ENCODE measurements around the gene KRTDAP.

Gene KRTDAP

DNA sequence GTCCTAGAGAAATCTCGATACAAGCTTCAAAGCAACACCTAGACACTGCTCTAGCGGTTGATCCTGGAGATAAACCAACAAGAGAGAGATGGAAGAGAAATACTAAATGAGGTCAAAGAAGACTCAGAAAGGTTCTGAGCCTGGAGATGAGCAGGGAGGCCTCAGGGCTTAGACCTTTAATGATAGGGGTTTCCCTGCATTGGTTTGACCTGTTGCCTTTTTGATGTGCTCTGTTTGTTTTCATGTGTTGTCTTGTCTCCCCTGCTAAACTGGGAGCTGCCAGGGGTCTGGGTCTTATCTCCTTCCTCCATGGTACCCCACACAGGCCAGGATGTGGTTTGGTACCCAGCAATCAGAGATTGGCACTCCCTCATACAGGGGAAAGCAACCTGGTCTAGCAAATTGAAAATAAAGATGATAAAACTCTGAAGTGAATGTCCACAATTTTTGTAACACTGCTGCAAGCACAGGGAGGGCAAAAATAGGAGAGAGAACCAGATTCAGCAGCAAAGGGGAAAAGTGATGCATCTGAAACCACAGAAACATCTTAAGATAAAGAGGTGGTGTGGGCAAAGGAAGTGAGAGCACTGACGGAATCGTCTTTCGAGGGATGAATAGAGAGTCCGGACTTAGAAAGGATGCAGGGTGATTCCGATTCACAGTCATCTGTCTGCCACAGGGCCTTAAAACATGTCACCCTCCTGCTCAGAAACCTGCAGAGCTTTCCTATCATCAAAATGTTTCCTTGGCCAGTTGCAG, 38.7 kb downstream of the KRTDAP start:
- DNase-seq (ENCODE audit: low read depth) = peak; percentile 12

DNA sequence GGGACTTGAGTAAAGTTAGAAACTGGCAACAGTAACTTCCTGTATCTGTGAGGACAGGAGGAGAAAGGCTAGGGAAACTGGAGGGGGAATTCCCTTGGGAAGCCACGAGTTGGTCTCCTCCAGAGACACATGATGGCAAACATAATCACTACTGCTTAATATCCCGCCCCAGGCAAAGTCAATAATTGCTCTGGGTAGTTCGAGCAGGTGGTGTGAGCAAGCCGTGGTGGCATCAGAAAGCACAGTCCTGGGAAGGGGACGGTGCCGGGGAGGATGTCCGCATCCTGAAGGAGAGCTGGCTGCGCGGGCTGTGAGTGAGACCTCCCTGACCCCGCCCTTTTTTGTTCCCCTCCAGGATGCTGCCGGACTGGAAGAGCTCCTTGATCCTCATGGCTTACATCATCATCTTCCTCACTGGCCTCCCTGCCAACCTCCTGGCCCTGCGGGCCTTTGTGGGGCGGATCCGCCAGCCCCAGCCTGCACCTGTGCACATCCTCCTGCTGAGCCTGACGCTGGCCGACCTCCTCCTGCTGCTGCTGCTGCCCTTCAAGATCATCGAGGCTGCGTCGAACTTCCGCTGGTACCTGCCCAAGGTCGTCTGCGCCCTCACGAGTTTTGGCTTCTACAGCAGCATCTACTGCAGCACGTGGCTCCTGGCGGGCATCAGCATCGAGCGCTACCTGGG, 40.8 kb downstream of the KRTDAP start:
- DNase-seq (ENCODE audit: low read depth) = no peak

GRCh38 chr19:35447606-35448469, 42.4 kb downstream of the KRTDAP start, which contains the start of gene FFAR2:
FFAR2 (plus strand) TSS chr19:35448257; CDS start chr19:35449715, 1,458 bp downstream.
- no peak for DNase-seq (ENCODE audit: low read depth)

DNA sequence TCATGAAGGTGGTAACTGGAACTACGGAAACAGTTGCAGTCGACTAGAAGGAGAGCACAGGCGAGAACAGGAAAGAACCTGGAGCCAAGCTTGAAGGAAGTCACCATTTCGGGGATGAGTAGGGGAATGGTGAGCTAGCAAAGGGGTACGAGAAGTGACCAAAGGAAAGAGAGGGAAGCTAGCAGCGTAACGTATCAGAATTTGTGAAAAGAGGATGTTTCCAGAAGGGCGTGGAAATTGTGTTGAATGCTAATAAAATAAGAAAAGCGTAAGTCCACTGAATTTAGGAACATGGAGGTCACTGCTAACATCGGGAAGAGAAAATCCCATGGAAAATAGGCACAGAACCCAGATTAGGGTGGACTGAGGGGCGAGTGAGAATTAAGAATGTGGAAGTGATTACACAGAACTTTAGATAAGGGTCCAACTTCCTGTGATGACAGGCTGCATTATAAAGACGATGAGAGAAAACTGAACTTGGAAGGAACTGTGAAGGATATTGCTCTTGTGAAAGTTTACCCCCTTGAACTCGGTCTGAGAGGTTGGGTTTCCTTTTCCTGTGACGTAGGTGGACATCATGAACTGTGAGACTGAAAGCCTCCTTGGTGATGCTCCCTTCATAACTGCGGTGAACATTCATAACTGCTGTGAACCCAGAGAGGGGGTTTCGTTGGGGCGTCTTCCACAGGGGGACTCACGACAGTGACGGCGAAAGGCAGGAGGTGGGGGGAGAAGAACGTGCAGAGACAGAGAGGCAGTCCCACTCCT, 44.3 kb downstream of the KRTDAP start:
- no peak for DNase-seq (ENCODE audit: low read depth)

DNA sequence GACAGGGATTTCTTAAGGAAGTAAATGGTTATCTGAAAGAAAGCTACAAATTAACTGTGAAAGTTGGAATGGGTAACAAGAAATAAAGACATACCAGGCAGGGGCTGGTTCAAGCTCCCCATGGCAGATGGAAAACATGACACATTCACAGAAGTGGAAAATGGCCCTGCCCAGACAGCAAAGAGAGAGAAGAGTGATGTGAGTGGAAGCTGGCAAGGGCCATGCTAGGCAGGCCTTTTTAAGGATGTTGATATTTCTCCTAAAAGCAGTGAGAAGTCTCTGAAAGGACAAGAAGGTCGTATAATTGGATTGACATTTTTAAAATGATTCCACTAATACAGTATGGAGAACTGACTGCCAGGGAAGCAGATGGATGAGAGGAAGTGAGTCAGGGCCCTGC, 45.5 kb downstream of the KRTDAP start:
- no peak for DNase-seq (ENCODE audit: low read depth)

DNA sequence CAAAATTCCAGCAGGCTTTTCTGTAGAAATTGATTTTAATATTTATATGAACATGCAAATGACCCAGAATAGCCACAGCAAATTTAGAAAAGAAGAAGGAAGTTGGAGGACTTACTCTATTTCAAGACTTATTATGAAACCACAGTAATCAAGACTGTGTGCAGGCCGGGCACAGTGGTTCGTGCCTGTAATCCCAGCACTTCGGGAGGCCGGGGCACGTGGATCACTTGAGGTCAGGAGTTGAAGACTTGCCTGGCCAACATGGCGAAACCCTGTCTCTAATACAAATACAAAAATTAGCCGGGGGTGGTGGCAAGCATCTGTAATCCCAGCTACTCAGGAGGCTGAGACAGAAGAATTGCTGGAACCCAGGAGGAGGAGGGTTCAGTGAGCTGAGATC, 48.2 kb downstream of the KRTDAP start:
- DNase-seq (ENCODE audit: low read depth) = no peak

- DNase-seq (ENCODE audit: low read depth) = no peak
These were observed 50.3 kb downstream of the KRTDAP start for GRCh38 chr19:35439921-35440320.

- DNase-seq (ENCODE audit: low read depth) = no peak
These were observed 51.7 kb downstream of the KRTDAP start for GRCh38 chr19:35438527-35438926.

- DNase-seq (ENCODE audit: low read depth) = no peak
These were observed 52.2 kb downstream of the KRTDAP start for GRCh38 chr19:35438096-35438495.

DNA sequence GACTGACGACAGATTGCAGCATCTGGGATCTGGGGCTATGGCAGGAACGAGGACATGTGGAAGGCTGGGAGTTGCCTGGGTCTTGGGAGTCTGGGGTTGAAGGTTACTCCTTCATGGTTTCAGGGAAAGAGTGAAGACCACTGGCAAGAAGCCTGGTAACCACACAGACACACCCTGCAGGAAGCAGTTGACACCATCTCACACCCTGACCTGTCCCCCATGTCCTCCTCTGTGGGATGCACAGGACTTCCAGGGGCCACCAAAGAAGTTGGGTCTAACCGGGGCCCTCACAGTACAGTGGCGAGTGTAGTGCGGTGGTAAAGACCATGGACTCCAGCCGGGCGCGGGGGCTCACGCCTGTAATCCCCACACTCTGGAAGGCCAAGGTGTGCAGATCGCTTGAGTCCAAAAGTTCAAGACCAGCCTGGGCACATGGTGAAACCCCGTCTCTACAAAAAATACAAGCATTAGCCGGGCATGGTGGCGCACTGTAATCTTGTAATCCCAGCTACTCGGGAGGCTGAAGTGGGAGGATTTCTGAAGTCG, 52.8 kb downstream of the KRTDAP start:
- no peak for DNase-seq (ENCODE audit: low read depth)
